A549 treated with AZD9567 at 1 μM for 4 hours (cell line): ENCODE data around the gene DBNDD2. TPM values are rescaled to one million over a fixed set of nuclear protein-coding genes. Genes with fewer than 3 reads are reported as not detected.

Source experiments
- total RNA-seq: library from RNA; stranded (reverse); fragments of 200-300 nt; extraction: Qiagen RNA extraction; gene quantifications from 5 replicates; pipeline ENCODE4 v1.2.3, GENCODE V29; 2022; ENCODE audit not compliant: insufficient read depth

DBNDD2 gene, protein sequence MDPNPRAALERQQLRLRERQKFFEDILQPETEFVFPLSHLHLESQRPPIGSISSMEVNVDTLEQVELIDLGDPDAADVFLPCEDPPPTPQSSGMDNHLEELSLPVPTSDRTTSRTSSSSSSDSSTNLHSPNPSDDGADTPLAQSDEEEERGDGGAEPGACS
- total RNA-seq: 17.7 to 23.7 TPM (median 22.0 TPM) in 5 replicates

GRCh38 chr20:45407783-45408645 lies at the start of gene DBNDD2:
TSS of gene DBNDD2 (plus strand) at chr20:45408289. CDS start at chr20:45408468, 179 bp downstream.

GRCh38 chr20:45362804-45363610 lies 45.1 kb upstream of the DBNDD2 start, which contains the start of gene SYS1:
TSS of gene SYS1 (plus strand) at chr20:45363156. CDS start at chr20:45363532, 376 bp downstream.

GRCh38 chr20:45378191-45378590 lies 29.9 kb upstream of the DBNDD2 start, which contains the start of gene TP53TG5:
TSS of gene TP53TG5 (minus strand) at chr20:45378325. CDS start at chr20:45378236, 89 bp downstream.

GRCh38 chr20:45415822-45416637 lies 7.9 kb downstream of the DBNDD2 start, which contains the start of gene PIGT:
TSS of gene PIGT (plus strand) at chr20:45416141. CDS start at chr20:45416157, 16 bp downstream.

Other genes with a start within 250 kb of the DBNDD2 start
- gene PI3, start 233.4 kb upstream of the DBNDD2 start, total RNA-seq: 1.8 to 3.8 TPM (median 2.3 TPM) in 4 of 5 replicates, not detected in the other
- gene SEMG1, start 201.3 kb upstream of the DBNDD2 start, total RNA-seq: not detected in 5 replicates
- gene SEMG2, start 186.9 kb upstream of the DBNDD2 start, total RNA-seq: not detected in 5 replicates
- 8.8 to 15.1 TPM (median 14.7 TPM) in 5 replicates for gene SLPI, start 153.7 kb upstream of the DBNDD2 start, total RNA-seq
- not detected in 5 replicates for gene RBPJL, start 101.4 kb upstream of the DBNDD2 start, total RNA-seq
- 0.12 to 0.21 TPM (median 0.14 TPM) in 4 of 5 replicates, not detected in the other for gene MATN4, start 100.0 kb upstream of the DBNDD2 start, total RNA-seq
- gene SDC4, start 59.9 kb upstream of the DBNDD2 start, total RNA-seq: 94.1 to 126 TPM (median 107 TPM) in 5 replicates
- gene SYS1, start 45.1 kb upstream of the DBNDD2 start, total RNA-seq: 29.3 to 33.6 TPM (median 30.5 TPM) in 5 replicates
- not detected in 5 replicates for gene TP53TG5, start 30.0 kb upstream of the DBNDD2 start, total RNA-seq
- gene PIGT, start 7.9 kb downstream of the DBNDD2 start, total RNA-seq: 94.3 to 119 TPM (median 99.0 TPM) in 5 replicates
- 0.71 TPM in 1 of 5 replicates, not detected in the others for gene WFDC2, start 61.5 kb downstream of the DBNDD2 start, total RNA-seq
- not detected in 5 replicates for gene SPINT3, start 107.3 kb downstream of the DBNDD2 start, total RNA-seq
- gene WFDC6, start 131.2 kb downstream of the DBNDD2 start, total RNA-seq: not detected in 5 replicates
- gene EPPIN, start 139.1 kb downstream of the DBNDD2 start, total RNA-seq: not detected in 5 replicates
- not detected in 5 replicates for gene WFDC8, start 171.0 kb downstream of the DBNDD2 start, total RNA-seq
- not detected in 5 replicates for gene WFDC10A, start 221.4 kb downstream of the DBNDD2 start, total RNA-seq
- gene WFDC9, start 223.0 kb downstream of the DBNDD2 start, total RNA-seq: not detected in 5 replicates